Measurements from ENCODE around the gene NLK. TPM values are rescaled to one million over a fixed set of nuclear protein-coding genes. Genes with fewer than 3 reads are reported as not detected.

The NLK gene
- total RNA-seq, 1 experiment from 2014 or later, result 12.8 TPM

DNA sequence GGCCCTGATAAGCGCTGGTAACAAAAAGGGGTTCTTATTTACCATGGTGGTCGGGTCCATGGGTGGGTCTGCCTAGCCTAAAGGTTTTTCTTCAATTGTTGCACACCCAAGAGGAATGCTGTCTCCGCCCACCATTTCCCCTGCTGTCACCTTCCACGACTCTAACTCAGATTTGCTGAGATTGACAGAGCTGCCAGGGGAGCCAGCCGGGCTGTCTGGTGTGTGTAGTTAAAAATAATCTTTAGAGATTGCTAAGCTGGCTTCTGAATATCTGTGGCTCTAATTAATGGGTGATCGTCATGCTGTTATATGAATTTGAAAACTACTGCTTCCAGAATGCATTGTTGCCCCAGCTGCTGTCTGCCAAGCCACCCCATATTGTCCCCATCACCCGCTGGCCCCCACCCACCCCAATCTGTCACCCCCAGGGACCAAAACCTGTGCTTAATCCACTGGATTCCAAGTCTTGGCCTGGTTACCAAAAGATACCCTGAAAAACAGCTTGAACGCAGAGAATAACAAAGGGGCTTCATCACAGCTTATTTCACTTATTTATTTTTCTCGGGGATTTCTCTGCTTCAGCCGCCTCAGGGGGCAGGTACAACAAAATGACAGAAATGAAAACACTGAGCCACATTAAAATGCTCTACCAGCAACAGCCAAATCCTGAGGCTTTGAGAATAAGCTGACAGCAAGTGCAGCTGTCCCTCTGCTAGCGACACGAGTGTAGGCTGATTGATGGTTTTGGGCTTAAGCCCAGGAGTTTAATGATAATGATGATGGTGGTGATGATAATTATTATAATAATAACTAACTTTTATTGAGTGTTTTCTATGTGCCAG is 46.1 kb upstream of the NLK start:
- DNase-seq (ENCODE audit: low read depth, low spot score) (no peak), ATAC-seq (no peak)
- H3K27me3 ChIP-seq (ENCODE audit: insufficient read depth, low read length), result peaks cover 30% of the 10 kb centered on the region
- CTCF ChIA-PET, result no interaction called here
- no peak overlapping the region for H2AFZ ChIP-seq (ENCODE audit: low read depth, low read length, poor library complexity, severe bottlenecking)
- peaks cover 0 to 2% of the 10 kb centered on the region in 2 experiments; a peak in 1 of 4 replicates for H3K4me1 ChIP-seq (ENCODE audit: control insufficient read depth in 1 of 2, insufficient read depth in 2 of 2, low read length in 2 of 2)
- no TSS peak for BruUV-seq (replicated peaks)
- H3K4me2 ChIP-seq (ENCODE audit: low read length), result no peak overlapping the region
- H3K79me2 ChIP-seq (ENCODE audit: insufficient read depth, low read length), result no peaks in the 10 kb centered on the region
- intact Hi-C loops (cut with micrococcal nuclease), result no loop called here
- no peaks in the 10 kb centered on the region for H3K36me3 ChIP-seq (ENCODE audit: control insufficient read depth in 1 of 2, insufficient read depth in 2 of 2, low read length in 2 of 2)
- H3K9me3 ChIP-seq (ENCODE audit: control insufficient read depth in 1 of 2, insufficient read depth in 1 of 2, low read depth in 1 of 2, low read length in 2 of 2), result no peaks in the 10 kb centered on the region
- POLR2A ChIA-PET, result no interaction called here
- no peaks in the 10 kb centered on the region for H4K20me1 ChIP-seq (ENCODE audit: insufficient read depth)
- no peak overlapping the region for H3K4me3 ChIP-seq (replicated peaks in 1 of 2; ENCODE audit: low read depth in 1 of 2, low read length in 2 of 2)
- H3K9ac ChIP-seq (ENCODE audit: low read length), result no peak overlapping the region
- H3K9me2 ChIP-seq (ENCODE audit: insufficient read depth), result no peaks in the 10 kb centered on the region
- RAD21 ChIA-PET (ENCODE audit: low non-redundant PET in 1 of 2, low total read pairs in 2 of 2, uncharacterized antibody in 2 of 2, unreplicated experiment in 2 of 2), result no interaction called here
- no peak overlapping the region for H3K27ac ChIP-seq (ENCODE audit: low read depth, low read length)
- TF ChIP-seq ZFX (IDR thresholded peaks at IDR 0.05), result no peak
- no peak for TF ChIP-seq TCF7L2 (IDR thresholded peaks at IDR 0.05; ENCODE audit: borderline replicate concordance, extremely low read depth, insufficient read depth, insufficient read length)
- TF ChIP-seq JUND (IDR thresholded peaks at IDR 0.05), result no peak
- TF ChIP-seq, protein P1, sequence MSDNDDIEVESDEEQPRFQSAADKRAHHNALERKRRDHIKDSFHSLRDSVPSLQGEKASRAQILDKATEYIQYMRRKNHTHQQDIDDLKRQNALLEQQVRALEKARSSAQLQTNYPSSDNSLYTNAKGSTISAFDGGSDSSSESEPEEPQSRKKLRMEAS (IDR thresholded peaks at IDR 0.05), result no peak
- no peak for TF ChIP-seq EZH2phosphoT487 (IDR thresholded peaks at IDR 0.05; ENCODE audit: borderline replicate concordance)
- no peak for TF ChIP-seq POLR2A (IDR thresholded peaks at IDR 0.05; ENCODE audit: borderline replicate concordance, extremely low read depth, insufficient read depth, insufficient read length)
- no peak for TF ChIP-seq YY1 (IDR thresholded peaks at IDR 0.05; ENCODE audit: extremely low read depth, insufficient replicate concordance, low read depth, low read length)
- no peak for TF ChIP-seq CEBPB (IDR thresholded peaks at IDR 0.05; ENCODE audit: low read depth)

- intact Hi-C loops (cut with micrococcal nuclease), result no loop called here
These were observed 45.5 kb upstream of the NLK start for GRCh38 chr17:27997044-27997401.

More at GRCh38 chr17:27997044-27997401, 45.5 kb upstream of the NLK start:
- no peak for ATAC-seq
- ChIA-PET CTCF (no interaction called here), RAD21 (ENCODE audit: low non-redundant PET in 1 of 2, low total read pairs in 2 of 2, uncharacterized antibody in 2 of 2, unreplicated experiment in 2 of 2) (no interaction called here), POLR2A (no interaction called here)
- Histone ChIP-seq H3K9me3 (ENCODE audit: control insufficient read depth in 1 of 2, insufficient read depth in 1 of 2, low read depth in 1 of 2, low read length in 2 of 2) (no peaks in the 10 kb centered on the region), H3K27me3 (ENCODE audit: insufficient read depth, low read length) (peaks cover 30% of the 10 kb centered on the region), H2AFZ (ENCODE audit: low read depth, low read length, poor library complexity, severe bottlenecking) (no peak overlapping the region), H3K4me3 (replicated peaks in 1 of 2; ENCODE audit: low read depth in 1 of 2, low read length in 2 of 2) (no peak overlapping the region), H3K9me2 (ENCODE audit: insufficient read depth) (no peaks in the 10 kb centered on the region), H3K79me2 (ENCODE audit: insufficient read depth, low read length) (no peaks in the 10 kb centered on the region), H3K36me3 (ENCODE audit: control insufficient read depth in 1 of 2, insufficient read depth in 2 of 2, low read length in 2 of 2) (no peaks in the 10 kb centered on the region), H3K4me2 (ENCODE audit: low read length) (no peak overlapping the region), H3K4me1 (ENCODE audit: control insufficient read depth in 1 of 2, insufficient read depth in 2 of 2, low read length in 2 of 2) (peaks cover 0 to 2% of the 10 kb centered on the region in 2 experiments; a peak in 1 of 4 replicates), H4K20me1 (ENCODE audit: insufficient read depth) (no peaks in the 10 kb centered on the region), H3K9ac (ENCODE audit: low read length) (no peak overlapping the region), H3K27ac (ENCODE audit: low read depth, low read length) (no peak overlapping the region)
- DNase-seq (ENCODE audit: low read depth, low spot score), result no peak
- no TSS peak for BruUV-seq (replicated peaks)
- TF ChIP-seq EZH2phosphoT487 (IDR thresholded peaks at IDR 0.05; ENCODE audit: borderline replicate concordance), result no peak
- no peak for TF ChIP-seq JUND (IDR thresholded peaks at IDR 0.05)
- TF ChIP-seq, protein P2, sequence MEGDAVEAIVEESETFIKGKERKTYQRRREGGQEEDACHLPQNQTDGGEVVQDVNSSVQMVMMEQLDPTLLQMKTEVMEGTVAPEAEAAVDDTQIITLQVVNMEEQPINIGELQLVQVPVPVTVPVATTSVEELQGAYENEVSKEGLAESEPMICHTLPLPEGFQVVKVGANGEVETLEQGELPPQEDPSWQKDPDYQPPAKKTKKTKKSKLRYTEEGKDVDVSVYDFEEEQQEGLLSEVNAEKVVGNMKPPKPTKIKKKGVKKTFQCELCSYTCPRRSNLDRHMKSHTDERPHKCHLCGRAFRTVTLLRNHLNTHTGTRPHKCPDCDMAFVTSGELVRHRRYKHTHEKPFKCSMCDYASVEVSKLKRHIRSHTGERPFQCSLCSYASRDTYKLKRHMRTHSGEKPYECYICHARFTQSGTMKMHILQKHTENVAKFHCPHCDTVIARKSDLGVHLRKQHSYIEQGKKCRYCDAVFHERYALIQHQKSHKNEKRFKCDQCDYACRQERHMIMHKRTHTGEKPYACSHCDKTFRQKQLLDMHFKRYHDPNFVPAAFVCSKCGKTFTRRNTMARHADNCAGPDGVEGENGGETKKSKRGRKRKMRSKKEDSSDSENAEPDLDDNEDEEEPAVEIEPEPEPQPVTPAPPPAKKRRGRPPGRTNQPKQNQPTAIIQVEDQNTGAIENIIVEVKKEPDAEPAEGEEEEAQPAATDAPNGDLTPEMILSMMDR (IDR thresholded peaks at IDR 0.05 in 2 of 3, conservative IDR thresholded peaks at IDR 0.05 in 1 of 3; ENCODE audit: borderline replicate concordance in 1 of 3, insufficient read depth in 1 of 3, low read depth in 2 of 3, low read length in 2 of 3), result no peak
- no peak for TF ChIP-seq CEBPB (IDR thresholded peaks at IDR 0.05; ENCODE audit: low read depth)
- TF ChIP-seq ZBTB33 (IDR thresholded peaks at IDR 0.05; ENCODE audit: extremely low read depth, insufficient replicate concordance, low read length), result no peak
- TF ChIP-seq POLR2A (IDR thresholded peaks at IDR 0.05; ENCODE audit: borderline replicate concordance, extremely low read depth, insufficient read depth, insufficient read length), result no peak
- TF ChIP-seq POLR2AphosphoS5 (IDR thresholded peaks at IDR 0.05; ENCODE audit: low read depth, low read length), result no peak

Measured in HCT116 (cell line).